Liver (tissue), 9 donors: ENCODE results near the gene AMN1. TPM values are rescaled to one million over a fixed set of nuclear protein-coding genes. Genes with fewer than 3 reads are reported as not detected.
"Not testable (repeated sequence)": the region's sequence is repeated elsewhere in the genome, so short reads cannot be mapped to it uniquely, and the experiment has no call there.

Source experiments
- DNase-seq: peaks from one replicate; pipeline ENCODE4 v3.0.0-alpha.2; 2017; ENCODE audit warnings: low spot score
- H3K27ac ChIP-seq, 2 donors: one replicate each; pipeline ENCODE4 v1.7.0; 2013; ENCODE audit warnings: inconsistent platforms in 2 of 2, low read length in 2 of 2, control low read depth in 1 of 2, low read depth in 1 of 2, mild to moderate bottlenecking in 1 of 2
- H3K27me3 ChIP-seq, 4 donors: one replicate each; pipeline versions ENCODE4 v1.6.1 to v1.7.0; 2013; ENCODE audit warnings: low read length in 3 of 4, inconsistent platforms in 1 of 4, mild to moderate bottlenecking in 1 of 4, moderate library complexity in 1 of 4; ENCODE audit not compliant: control insufficient read depth in 4 of 4, insufficient read depth in 4 of 4
- H3K36me3 ChIP-seq, 4 donors: one replicate each; pipeline versions ENCODE4 v1.6.1 to v1.7.0; 2013; ENCODE audit warnings: low read length in 3 of 4, mild to moderate bottlenecking in 3 of 4, low read depth in 1 of 4, moderate library complexity in 1 of 4; ENCODE audit not compliant: control insufficient read depth in 4 of 4, insufficient read depth in 3 of 4
- H3K4me1 ChIP-seq, 4 donors: one replicate each; pipeline versions ENCODE4 v1.6.1 to v1.7.0; 2013; ENCODE audit warnings: low read length in 3 of 4, mild to moderate bottlenecking in 3 of 4, moderate library complexity in 1 of 4; ENCODE audit not compliant: control insufficient read depth in 4 of 4, insufficient read depth in 4 of 4
- H3K4me3 ChIP-seq, 3 donors: one replicate each; pipeline versions ENCODE4 v1.6.1 to v1.7.0; 2013; ENCODE audit warnings: low read length in 3 of 3, control low read depth in 1 of 3, low read depth in 1 of 3, mild to moderate bottlenecking in 1 of 3
- H3K9ac ChIP-seq, 2 donors: one replicate each; pipeline ENCODE4 v1.7.0; 2013; ENCODE audit warnings: low read length in 2 of 2, mild to moderate bottlenecking in 2 of 2, moderate library complexity in 2 of 2, control low read depth in 1 of 2, low read depth in 1 of 2
- H3K9me3 ChIP-seq, 4 donors: one replicate each; pipeline versions ENCODE4 v1.6.1 to v1.7.0; 2013; ENCODE audit warnings: low read length in 3 of 4; ENCODE audit not compliant: control insufficient read depth in 4 of 4
- FOXA2 ChIP-seq: IDR thresholded peaks from 2 replicates; pipeline ENCODE4 v1.6.1; 2016; ENCODE audit warnings: antibody characterized with exemption
- GABPA ChIP-seq, 2 donors: IDR thresholded peaks in 1 of 2; conservative IDR thresholded peaks in 1 of 2; 2 replicates each; pipeline ENCODE4 v1.6.1; 2016; ENCODE audit warnings: antibody characterized with exemption in 2 of 2, mild to moderate bottlenecking in 1 of 2, moderate library complexity in 1 of 2
- HNF4A ChIP-seq, 2 donors: conservative IDR thresholded peaks; 2 replicates each; pipeline ENCODE4 v1.6.1; 2016; ENCODE audit warnings: antibody characterized with exemption in 2 of 2, mild to moderate bottlenecking in 2 of 2
- NR2F2 ChIP-seq: IDR thresholded peaks from 2 replicates; pipeline ENCODE4 v1.6.1; 2016; ENCODE audit warnings: antibody characterized with exemption
- RAD21 ChIP-seq, 2 donors: IDR thresholded peaks; 2 replicates each; pipeline ENCODE4 v1.6.1; 2016; ENCODE audit warnings: antibody characterized with exemption in 2 of 2, mild to moderate bottlenecking in 2 of 2
- SP1 ChIP-seq: IDR thresholded peaks from 2 replicates; pipeline ENCODE4 v1.6.1; 2018; ENCODE audit warnings: antibody characterized with exemption, mild to moderate bottlenecking
- TAF1 ChIP-seq: conservative IDR thresholded peaks from 2 replicates; pipeline ENCODE4 v1.6.1; 2016; ENCODE audit warnings: antibody characterized with exemption, mild to moderate bottlenecking
- ZBTB33 ChIP-seq: IDR thresholded peaks from 2 replicates; pipeline ENCODE4 v1.6.1; 2016; ENCODE audit warnings: antibody characterized with exemption
- WGBS: extraction: QIAGEN DNeasy Blood & Tissue Kit; methylation state at CpG from one replicate; pipeline ENCODE4 v1.1.7; 2013; 5-methylcytosine and 5-hydroxymethylcytosine counted together
- polyA plus RNA-seq, 2 donors: library from polyadenylated mRNA; stranded (reverse) in 1 of 2; unstranded in 1 of 2; fragments of 200-250 nt in 1 of 2; fragments of >200 nt in 1 of 2; fragmentation: Nextera tagmentation in 1 of 2; extraction: Ambion mirVana in 1 of 2; gene quantifications; one replicate each; pipeline versions ENCODE4 v1.2.1 to v1.2.3, GENCODE V29; 2013 to 2015
- total RNA-seq, 2 donors: library from RNA; depleted of rRNA; stranded (reverse); fragments of >200 nt; gene quantifications; one replicate each; pipeline ENCODE4 v1.2.3, GENCODE V29; 2014
- TF ChIP-seq, protein P1 (sequence below): IDR thresholded peaks from 2 replicates; pipeline ENCODE4 v1.6.1; 2016; ENCODE audit warnings: antibody characterized with exemption, mild to moderate bottlenecking
- donor health status: healthy.
- donor health status: healthy.
- donor health status: healthy.
- donor health status: healthy.
- donor health status: healthy.

AMN1 gene
- total and polyA plus RNA-seq, 4 donors = 1.9 to 5.2 (median 3.7) TPM

DNA sequence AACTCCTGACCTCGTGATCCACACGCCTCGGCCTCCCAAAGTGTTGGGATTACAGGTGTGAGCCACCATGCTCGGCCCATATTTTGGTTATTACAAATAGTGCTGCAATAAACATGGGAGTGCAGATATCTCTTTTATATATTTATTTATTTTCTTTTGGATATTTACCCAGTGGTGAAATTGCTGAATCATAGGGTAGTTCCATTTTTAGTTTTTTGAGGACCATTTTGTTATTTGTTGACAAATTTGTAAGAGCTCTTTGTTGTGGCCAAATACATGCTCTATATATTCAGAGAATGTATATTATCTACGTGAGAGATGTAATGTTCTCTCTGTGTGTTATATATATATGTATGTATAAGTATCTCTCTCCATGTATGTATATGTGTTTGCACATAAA lies 15.9 kb downstream of the AMN1 start:
- H3K27me3 ChIP-seq = no peaks in the 10 kb centered on the region
- 91% methylated on average over 5 of the region's 5 CpGs for WGBS
- TF ChIP-seq RAD21 (IDR thresholded peaks at IDR 0.05) = no peak
- no peak for TF ChIP-seq SP1
- no peak for TF ChIP-seq TAF1
- no peak for TF ChIP-seq FOXA2
- no peak for TF ChIP-seq ZBTB33
- H3K4me3 ChIP-seq = no peak overlapping the region
- H3K4me1 ChIP-seq = no peaks in the 10 kb centered on the region
- no peak for DNase-seq
- peaks cover 0 to 2% (median 0%) of the 10 kb centered on the region in 4 donors for H3K36me3 ChIP-seq
- no peak overlapping the region for H3K27ac ChIP-seq
- no peak overlapping the region for H3K9ac ChIP-seq
- no peaks in the 10 kb centered on the region for H3K9me3 ChIP-seq

DNA sequence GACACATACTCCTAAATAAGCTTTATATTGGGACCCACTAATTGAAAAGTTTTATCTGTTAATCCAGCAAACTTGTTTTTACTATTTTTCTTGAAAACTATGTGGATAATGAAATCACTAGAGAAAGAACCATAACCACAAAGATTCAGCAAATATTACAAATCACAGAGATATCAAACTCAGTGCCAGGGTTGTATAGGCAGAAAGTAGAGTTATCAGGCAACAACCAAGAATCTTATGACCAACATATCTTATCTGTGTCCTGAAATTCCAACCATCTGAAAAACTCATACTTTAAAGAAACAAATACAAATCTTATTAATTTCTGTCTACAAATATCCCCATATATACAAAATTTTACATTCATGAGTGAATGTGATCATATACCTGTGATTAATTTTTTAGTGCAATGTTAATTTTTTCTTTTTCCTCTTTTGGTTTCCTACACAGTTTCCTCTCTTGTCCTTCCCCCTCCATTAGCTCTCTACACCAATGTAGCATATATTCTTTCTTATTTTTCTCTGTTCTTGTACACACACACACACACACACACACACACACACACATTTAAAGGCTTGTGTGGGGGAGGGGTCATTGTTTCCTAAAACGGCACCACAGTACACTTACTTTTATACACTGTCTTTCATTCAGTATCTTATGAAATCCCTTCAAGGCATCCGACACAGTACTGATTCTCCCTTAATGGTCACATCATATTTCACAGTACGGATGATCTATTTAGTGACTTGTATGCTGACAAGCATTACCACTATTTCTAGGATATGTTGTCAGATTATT lies 18.6 kb downstream of the AMN1 start:
- Histone ChIP-seq H3K4me1 (no peaks in the 10 kb centered on the region), H3K9ac (no peak overlapping the region), H3K9me3 (peaks cover 0 to 6% (median 0%) of the 10 kb centered on the region in 4 donors), H3K36me3 (peaks cover 0 to 2% (median 0%) of the 10 kb centered on the region in 4 donors), H3K27ac (no peak overlapping the region), H3K4me3 (no peak overlapping the region), H3K27me3 (no peaks in the 10 kb centered on the region)
- TF ChIP-seq GABPA (IDR thresholded peaks at IDR 0.05 in 1 of 2, conservative IDR thresholded peaks at IDR 0.05 in 1 of 2) (no peak), FOXA2 (no peak), RAD21 (IDR thresholded peaks at IDR 0.05) (no peak), NR2F2 (no peak), HNF4A (conservative IDR thresholded peaks at IDR 0.05) (no peak)
- TF ChIP-seq, protein P1, sequence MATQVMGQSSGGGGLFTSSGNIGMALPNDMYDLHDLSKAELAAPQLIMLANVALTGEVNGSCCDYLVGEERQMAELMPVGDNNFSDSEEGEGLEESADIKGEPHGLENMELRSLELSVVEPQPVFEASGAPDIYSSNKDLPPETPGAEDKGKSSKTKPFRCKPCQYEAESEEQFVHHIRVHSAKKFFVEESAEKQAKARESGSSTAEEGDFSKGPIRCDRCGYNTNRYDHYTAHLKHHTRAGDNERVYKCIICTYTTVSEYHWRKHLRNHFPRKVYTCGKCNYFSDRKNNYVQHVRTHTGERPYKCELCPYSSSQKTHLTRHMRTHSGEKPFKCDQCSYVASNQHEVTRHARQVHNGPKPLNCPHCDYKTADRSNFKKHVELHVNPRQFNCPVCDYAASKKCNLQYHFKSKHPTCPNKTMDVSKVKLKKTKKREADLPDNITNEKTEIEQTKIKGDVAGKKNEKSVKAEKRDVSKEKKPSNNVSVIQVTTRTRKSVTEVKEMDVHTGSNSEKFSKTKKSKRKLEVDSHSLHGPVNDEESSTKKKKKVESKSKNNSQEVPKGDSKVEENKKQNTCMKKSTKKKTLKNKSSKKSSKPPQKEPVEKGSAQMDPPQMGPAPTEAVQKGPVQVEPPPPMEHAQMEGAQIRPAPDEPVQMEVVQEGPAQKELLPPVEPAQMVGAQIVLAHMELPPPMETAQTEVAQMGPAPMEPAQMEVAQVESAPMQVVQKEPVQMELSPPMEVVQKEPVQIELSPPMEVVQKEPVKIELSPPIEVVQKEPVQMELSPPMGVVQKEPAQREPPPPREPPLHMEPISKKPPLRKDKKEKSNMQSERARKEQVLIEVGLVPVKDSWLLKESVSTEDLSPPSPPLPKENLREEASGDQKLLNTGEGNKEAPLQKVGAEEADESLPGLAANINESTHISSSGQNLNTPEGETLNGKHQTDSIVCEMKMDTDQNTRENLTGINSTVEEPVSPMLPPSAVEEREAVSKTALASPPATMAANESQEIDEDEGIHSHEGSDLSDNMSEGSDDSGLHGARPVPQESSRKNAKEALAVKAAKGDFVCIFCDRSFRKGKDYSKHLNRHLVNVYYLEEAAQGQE = no peak
- no peak for DNase-seq
- WGBS = 89% methylated on average over 3 of the region's 3 CpGs

GRCh38 chr12:31708118-31708517 lies 20.7 kb downstream of the AMN1 start:
- WGBS = 92% methylated on average over 7 of the region's 7 CpGs
- H3K27ac ChIP-seq, H3K36me3 ChIP-seq, H3K9me3 ChIP-seq, H3K27me3 ChIP-seq, H3K4me1 ChIP-seq, H3K4me3 ChIP-seq, DNase-seq, H3K9ac ChIP-seq: not testable (repeated sequence)
